HG02763 (cell line): ENCODE measurements around the gene RAB40C.

Experiments
- ATAC-seq: cut with Tn5 transposase; IDR thresholded peaks from one replicate; pipeline ENCODE4 v1.9.1; 2021; ENCODE audit warnings: mild to moderate bottlenecking, moderate library complexity; ENCODE audit not compliant: unreplicated experiment

Gene RAB40C

DNA sequence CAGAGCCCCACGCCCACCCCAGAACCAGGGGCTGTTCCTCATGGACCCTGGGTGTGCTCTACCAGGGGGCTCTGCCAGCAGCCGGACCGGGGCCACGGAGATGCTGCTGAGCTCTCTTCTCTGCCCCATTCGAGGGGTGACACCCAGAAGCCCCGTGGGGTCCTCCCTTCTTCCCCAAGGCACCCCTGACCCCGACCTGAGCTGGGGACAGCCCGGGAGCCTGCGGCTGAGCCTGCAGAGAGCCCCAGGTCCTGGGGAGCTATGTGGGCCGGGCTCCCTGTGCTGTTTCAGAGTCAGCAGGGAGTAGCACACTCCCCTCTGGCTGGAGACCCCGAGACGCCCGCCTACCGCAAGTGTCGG is 30.9 kb upstream of the RAB40C start:
- no peak for ATAC-seq

- no peak for ATAC-seq
These were observed 30.3 kb upstream of the RAB40C start for GRCh38 chr16:559411-560203.

GRCh38 chr16:560204-560700 is 29.6 kb upstream of the RAB40C start, which contains the start of gene PRR35:
TSS of gene PRR35 (plus strand) at chr16:560394. CDS start at chr16:563295, 2,901 bp downstream.
- ATAC-seq, result no peak

DNA sequence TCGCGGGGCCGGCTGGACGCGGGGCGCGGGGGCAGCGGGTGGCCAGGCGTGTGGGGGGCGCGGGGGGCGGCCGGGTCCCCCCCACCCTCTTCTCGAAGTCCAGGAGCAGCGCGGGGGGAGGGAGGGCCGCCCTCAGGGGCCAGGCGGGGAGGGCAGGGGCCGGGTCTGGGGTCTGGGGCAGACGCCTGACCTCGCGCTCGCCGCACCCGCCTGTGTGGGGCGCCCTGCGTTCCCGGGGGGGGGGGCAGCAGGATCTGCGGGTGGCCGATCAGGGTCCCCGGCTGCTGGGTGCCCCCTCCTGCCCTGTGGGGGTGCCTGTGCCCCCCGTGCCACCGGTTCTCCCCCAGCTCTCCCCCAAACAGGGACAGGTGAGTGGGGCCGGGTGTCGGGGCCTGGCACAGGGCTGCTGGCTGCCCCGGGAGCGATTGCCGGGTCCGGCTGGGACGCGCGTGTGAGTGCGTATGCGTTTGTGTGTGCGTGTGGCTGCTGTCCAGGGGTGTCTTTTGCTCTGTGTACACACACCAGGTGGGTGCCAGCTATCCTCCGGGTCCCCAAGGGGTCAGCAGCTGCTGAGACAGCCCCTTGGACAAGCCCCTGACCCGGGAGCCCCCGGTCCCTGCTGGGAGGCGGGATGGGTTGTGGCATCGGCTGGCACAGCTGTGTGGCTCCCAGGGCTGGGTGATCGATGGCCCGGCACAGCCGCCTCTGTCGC is 29.0 kb upstream of the RAB40C start:
- no peak for ATAC-seq

- ATAC-seq, result no peak
These were observed 28.5 kb upstream of the RAB40C start for GRCh38 chr16:561413-561794.

DNA sequence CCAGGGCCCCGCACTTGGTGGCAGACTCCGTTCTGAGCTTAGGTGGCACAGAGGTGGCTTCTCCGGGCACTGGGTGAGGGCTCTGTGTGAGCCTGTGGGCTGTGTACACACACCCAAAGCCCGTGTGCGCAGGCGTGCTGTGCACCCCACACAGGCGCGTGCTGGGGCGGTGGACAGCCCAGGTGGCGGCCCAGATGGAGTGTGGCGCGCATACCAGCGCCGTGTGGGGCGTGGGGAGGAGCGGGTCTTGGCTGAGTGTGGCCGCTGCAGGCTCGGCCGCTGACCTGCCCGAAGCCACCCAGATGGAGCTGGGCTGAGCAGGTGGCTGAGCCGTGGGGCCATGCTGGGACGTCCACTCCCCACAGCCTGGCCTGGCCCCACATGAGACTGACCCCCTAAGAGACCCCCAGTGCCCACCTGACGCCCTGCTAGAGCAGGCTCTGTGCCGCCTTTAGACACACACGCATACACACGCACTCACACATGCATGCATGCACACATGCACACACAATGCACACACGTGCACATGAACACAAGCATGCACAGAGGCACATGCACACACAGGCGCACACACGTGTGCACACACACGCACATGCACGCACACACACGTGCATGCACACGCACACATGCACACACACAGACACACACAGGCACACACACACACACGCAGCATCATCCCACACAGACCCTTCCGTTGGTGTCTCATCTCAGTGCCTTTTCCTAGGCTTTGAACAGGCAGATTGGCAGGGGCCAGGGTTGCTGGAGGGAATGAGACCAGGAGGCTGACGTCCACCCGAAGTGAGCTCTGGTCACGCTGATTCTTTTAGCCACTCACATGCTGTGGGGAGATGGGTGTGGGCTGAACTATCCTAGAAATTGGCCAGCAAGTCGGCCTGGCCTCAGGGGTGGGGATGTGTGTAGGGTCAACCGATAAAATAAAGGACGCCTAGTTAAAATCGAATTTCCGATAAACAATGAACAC is 27.6 kb upstream of the RAB40C start:
- no peak for ATAC-seq

DNA sequence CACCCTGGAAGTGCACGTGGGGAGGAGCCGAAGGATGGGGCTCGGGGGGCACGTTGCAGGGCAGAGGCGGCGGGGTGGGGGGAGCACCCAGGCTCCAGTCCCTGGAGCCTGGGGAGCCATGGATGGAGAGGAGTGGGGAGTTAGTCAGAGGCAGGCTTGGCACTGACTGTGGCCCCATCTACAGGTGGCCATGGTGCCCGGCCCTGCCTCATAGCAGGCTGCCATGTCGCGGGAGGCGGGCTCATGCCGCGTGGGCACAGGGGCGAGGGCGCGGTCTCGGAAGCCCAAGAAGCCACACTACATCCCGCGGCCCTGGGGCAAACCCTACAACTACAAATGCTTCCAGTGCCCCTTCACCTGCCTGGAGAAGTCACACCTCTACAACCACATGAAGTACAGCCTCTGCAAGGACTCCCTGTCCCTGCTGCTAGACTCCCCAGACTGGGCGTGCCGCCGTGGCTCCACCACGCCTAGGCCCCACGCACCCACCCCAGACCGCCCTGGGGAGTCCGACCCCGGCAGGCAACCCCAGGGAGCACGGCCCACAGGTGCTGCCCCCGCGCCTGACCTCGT is 26.7 kb upstream of the RAB40C start:
- ATAC-seq, result no peak

- no peak for ATAC-seq
These were observed 25.0 kb upstream of the RAB40C start for GRCh38 chr16:564690-565418.

DNA sequence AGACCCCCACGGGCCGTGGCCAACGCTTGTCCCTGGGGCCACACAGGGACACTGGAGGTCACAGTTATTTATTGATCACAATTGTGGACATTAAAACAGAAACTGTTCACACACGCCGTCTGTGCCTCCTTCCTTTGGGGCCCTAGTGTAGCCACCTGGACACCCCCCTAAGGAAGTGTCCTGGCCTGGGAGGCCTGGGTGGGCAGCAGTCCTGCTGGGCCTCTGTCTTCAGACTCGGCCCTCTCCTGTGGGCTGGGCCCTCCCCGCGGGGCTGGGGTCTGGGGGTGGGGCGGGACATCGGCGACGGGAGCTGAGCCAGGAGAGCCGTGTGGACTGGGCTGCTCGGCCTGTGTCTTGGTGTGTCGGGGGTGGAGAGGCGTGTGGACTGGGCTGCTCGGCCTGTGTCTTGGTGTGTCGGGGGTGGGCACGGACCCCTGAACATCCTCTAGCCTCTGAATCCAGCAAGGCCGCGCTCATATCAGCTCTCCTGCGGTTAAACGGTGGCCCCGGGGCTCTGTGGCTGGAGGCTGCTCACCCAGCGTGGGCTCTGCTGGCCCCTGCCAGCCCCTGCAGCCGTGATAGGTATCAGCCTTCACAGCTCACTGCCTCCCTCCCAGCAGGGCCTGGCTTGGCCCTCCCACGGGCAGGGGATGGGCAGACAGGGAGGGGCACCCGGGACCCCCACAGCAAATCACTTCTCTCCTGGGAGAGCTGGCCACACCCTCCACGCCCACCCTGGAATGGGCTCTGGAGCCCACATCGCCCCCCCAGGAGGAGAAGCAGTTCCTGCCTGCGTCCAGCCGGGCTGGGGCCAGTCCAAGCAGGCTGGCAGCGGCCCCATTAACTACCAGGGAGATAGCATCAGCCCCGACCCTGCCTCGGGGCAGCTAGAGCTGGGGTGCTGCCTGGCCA is 24.2 kb upstream of the RAB40C start:
- ATAC-seq, result no peak

DNA sequence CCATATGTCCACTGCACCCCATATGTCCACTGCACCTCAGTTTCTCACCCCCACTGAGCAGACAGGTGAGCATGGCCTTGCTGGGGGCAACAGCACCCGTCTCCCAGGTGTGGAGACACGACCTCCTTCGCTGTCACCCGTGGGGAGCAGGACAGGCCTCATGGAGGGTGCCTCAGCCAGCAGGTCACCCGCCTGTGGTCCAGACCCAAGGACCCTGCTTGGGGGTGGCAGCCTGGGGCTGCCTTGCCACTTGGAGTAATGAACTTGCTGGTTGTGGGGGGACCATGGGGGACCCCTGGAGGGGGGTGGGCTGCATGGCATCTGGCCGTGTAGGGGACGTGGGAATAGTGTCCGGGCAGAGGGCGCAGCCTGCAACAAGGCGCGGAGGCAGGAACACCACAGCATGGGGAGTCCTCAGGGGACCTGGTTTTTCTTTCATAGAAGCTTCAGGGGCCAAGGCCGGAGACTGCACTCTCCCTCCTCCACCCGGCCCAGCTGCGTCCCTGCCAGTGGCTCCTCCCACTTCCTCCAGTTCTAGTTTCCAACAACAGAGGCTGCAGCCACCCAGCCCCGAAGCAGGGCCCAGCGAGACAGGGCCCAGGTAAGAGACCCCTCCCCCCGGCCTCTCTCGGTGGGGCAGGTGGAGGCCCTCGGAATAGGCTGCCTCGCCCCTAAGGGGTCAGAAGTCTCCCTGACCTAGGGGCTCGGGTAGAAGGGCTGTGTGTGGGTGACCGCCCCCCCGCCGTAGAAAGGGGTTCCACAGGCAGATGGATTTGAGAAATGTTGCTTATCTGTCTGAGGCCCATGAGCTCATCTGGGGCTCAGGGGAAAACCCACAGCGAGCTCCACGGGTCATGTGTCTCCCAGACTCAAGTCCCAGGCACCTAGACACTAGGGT is 23.1 kb upstream of the RAB40C start, which contains the start of gene NHLRC4:
Gene NHLRC4, plus strand, starts transcription at position 531 of the 898 bp plus-strand sequence. CDS start 1,043 bp downstream, outside the sequence.
- peak; percentile 37 for ATAC-seq

GRCh38 chr16:567373-568256 is 22.3 kb upstream of the RAB40C start:
- ATAC-seq, result no peak

GRCh38 chr16:568401-569258 is 21.2 kb upstream of the RAB40C start:
- ATAC-seq, result no peak

DNA sequence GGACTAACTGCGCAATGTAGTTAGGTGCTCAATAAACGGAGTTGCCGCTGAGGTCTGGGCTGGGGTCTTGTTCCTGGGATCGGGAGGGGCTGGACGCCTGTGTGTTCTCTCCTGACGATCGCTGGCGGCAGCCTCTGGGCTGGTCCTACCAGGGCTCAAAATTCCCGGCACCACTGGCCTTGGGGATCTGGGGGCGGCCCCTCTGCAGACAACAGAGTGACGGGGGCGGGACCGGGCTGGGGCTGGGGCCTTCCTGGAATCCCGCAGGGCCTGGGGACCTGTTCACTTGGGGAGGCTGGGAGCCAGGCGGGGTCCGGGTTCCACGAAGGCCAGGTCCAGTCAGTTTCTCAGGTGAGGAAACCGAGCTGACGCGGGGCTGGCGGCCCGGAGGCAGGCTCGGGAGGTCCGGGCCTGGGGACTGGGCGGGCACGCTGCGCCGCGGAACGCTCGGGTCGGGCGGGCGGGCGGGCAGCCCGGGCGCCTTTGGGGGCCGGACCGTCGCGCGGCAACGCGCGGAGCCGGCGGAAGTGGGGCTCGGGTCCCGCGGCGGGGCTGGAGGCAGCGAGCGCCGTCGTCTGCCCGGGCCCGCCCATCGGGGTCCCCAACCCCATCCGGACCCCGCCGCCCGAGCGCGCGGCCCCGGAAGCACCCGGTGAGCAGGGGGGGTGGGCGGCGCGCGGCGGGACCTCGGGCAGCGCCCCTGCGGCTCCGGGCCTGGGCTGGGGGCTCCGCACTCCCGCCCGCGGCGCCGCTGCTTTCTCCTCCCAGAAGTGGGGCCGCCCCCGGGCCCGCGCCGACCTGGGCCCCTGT is 20.2 kb upstream of the RAB40C start, which contains the start of gene PIGQ:
Gene PIGQ, plus strand, starts transcription at position 524 of the 810 bp plus-strand sequence. CDS start 4,107 bp downstream, outside the sequence.
- ATAC-seq, result peak; percentile 47

- no peak for ATAC-seq
These were observed 16.8 kb upstream of the RAB40C start for GRCh38 chr16:572865-573650.
